GM19452 (cell line): Measurements from ENCODE around the gene PCDH1.
A peak's percentile ranks its signal among the peaks of the same experiment; 100 is the strongest.

ENCODE experiments used
- ATAC-seq: cut with Tn5 transposase; IDR thresholded peaks from one replicate; pipeline ENCODE4 v1.9.1; 2021; ENCODE audit not compliant: unreplicated experiment

Gene PCDH1

DNA sequence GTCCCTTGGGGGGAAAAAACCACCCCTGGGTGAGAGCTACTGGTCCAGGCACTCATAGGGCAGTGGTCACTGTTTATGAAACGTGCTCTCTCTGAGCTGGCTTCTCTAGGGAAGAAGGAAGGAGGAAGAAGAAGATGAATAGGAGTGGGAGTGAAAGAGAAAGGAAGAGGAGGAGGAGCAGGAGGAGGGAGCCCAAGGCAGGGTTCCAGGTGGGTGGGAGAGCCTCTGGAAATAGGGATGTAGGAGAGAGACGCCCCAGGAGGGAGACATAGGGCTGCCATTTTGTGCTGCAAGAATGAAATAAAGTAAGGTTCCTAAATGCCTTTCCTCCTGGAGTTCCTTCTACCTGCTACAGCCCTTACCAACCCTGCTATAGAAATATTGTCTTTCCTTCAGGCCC is 65.7 kb downstream of the PCDH1 start:
- no peak for ATAC-seq

DNA sequence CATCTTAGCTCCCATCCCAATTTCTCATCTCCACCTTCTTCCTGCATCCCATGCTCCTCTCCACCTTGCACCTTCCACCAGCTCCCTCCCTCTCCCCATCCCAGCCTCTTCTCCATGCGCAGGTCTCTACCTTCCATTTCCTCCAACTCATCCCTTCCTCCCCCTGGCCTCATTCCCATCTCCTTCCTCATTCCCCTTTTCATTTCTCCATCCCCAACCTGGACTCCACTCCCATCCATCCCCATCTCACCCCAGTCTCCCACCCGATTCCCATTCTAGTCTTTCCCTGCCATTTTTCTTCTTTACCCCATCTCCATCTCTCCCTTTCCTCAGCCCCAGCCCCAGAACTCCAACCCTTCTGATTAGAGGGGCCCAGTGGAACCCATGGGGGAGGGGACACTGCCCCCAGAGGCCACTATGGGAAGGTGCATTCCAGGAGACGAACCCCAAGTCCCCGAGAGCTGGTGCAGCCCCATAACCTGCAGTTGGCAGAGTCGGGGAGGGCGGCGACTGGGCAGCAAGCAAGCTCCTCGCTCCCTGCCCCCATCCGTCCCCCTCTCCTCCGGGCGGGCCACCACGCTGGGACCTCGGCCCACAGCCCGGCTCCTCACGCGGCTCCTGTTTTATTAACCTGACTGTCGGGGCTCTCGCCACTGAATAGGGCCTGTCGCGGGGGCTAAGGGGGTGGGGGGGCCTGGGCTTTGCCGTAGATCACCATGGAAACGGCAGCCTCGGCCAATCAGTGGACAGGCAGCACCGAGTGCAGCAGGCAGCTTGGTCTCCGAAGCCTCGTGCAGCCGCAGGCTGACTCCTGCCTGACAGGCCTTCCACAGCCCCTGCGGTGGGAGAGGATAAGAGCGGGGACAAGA is 66.7 kb downstream of the PCDH1 start:
- ATAC-seq: peak; percentile 75

DNA sequence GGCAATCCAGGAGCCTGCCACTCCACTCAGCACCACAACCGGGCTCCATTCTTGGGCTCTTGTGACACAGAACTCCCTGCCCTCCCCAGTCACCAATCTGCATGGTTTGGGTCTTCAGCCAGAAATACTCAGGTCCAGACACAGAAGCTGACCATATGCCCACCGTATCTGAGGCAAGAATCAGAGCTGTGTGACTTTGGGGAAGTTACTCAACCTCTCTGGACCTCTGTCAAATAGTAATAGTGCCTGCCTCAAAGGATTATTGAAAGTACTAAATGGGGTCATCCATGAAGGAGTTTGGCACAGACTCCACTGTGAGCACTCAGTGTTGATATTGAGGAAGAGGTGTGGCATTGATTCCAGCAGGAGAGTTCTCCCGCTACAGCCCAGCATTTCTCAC is 67.5 kb downstream of the PCDH1 start:
- ATAC-seq: no peak

DNA sequence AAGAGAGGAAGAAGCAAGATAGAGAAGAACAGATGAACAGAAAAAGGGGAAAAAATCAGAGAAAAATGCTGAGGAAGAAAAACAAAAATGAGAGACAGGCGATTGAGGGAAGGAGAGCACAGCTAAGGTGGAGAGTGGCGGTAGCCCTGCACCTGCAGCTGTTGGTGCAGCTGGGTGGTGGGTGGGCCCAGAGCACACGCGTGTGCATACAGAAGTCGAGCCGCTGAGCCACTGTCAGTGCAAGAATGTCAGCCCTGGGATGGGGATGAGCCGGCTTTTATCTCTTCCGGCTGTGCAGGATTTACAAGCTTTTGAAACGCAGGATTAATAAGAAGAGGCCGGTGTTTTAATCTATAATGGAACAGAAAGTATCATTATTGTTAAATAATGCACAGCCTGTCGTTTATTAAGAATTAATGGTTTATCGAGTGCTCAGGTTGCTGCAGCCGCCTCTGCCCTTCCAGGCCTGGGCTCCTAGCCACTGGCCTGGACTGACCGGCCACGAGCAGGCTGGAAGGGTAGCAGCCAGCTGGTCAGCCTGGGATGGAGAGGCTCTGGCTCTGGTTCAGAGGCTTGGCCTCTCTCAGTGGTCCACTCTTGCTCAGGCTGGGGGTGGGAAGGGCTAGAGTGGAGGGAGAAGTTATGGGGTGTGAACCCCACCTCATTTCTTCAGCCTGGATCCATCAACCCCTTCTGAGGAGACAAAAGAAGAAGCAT is 68.7 kb downstream of the PCDH1 start:
- ATAC-seq: no peak

DNA sequence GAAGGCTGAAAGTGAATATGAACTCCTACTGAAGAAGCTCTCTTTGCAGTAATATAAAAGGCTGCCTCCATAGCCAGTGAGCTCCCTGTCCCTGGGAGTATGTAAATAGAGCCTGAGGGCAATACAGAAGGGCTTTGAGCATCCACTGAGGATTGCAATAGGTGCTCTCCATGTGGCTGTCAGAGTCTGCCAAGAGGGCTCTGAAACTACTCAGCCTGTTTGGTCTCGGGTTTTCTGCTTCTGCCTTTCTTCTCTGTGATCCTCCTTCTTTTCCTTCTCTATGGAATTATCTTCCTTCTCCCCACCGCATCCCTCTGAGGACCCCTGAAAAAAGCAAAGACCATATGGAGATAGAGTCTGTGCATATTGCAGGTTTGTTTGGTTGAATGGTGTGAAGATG is 69.4 kb downstream of the PCDH1 start:
- ATAC-seq: no peak

DNA sequence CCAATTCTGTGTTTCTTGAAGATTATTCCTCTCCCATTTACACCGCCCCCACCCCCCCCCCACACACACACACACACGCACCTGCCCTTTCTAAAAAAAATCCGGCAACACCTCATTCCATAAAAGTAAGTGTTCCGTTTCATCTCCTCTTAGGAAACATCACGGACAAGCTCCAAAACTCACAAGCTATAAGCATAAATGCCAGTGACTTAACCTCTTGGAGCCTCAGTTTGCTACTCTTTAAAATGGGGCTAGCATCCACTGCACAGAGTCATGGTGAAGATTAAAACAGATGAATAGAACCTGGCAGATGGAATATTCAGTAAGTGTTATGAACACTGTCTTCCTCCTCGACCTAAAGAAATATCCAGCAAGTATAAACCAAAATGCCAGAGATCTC is 70.5 kb downstream of the PCDH1 start:
- ATAC-seq: no peak

DNA sequence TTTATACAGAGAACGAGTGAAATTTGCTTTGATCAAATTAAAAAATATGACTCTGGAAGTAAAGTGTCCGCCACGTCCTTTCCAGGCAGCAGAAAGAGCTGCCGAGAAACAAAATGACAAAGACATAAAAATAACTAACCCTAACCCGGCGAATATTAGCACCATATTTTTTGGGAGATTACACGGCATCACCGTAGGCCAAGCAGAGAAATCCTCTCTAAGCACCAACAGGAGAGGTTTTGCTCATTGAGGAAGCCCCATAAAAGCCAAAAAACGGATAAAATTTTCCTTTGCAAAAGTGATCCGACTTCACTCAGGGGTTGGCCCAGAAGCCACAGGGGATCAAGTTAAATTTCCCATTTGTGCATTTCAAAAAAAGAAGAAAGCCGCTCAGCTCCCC is 70.9 kb downstream of the PCDH1 start:
- ATAC-seq: no peak

DNA sequence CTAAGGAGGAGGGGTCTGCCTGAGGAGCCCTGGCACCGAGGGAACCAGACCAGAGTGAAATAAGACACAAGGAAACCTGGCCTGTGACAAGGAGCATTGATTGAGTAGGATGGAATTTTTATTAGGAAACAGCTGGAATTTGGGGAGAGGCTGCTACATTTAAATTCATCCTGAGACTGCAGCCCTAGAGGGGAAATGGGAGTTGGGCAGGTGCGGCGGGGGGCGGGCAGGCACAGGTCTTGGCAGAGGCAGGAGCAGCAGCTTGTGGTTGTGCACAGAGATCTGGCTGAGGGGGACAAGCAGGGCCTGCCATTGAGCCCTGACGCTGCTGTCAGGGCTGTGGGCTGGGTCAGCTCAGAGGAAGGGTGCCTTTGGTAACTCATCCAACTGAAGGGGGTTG is 71.6 kb downstream of the PCDH1 start:
- ATAC-seq: no peak

DNA sequence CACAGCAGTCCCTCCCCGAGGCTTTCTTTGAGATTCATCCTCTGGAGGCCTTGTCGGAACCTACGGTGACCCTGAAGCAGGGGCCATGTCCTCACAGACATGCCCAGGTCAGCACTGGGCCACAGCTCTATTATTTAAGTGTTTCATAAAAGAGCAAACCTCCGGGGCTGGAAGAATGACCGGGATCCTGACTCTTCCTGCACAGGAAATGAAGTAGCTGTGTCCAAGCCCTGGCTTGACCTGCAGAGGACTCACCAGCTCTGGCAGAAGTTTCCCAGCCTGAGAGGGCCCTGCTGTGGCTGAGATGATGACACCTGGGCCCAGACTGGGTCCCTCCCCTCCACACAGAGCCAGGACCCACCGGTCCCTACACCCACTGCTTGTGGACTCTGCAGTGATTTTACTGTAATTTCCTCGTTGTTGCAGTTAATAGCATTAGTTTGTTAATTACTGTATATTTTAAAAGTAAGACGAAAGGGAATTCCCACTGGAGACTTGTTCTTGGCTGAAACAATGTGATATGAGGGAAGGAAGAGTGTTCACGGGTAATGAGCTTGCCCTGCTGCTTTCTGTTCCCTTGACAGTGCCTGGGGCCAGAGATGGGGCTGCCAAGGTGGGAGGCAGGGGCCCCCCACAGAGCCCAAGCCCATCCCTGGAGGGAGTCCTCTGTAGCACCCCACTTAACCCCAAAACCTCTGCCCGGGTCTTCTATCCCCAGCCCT is 72.2 kb downstream of the PCDH1 start:
- no peak for ATAC-seq

DNA sequence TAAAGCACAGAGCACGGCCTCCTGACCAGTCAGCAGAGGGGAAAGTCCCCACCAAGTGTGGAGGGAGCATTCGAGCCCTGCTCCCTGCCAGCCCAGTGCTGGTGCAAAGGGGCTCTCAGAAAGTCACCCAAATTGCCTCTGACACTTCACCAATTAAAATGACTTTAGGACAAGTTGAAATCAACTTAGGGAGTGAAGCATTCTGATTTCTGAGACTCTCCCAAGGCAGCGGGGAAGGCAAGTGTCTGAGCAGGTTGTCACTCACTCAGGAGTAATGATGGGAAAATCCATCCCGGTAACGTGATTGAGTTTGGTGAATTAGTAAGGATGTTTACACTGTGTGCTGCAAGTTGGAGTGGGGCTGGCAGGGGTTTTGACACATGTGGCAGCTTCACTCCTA is 73.7 kb downstream of the PCDH1 start:
- no peak for ATAC-seq
